NCI-H446 (cell line): ENCODE measurements around the gene PRLR.

ENCODE experiments used
- DNase-seq, 2 experiments: peaks; one replicate each; lab custom pipeline; 2025; lab: John Stamatoyannopoulos, UW

PRLR gene

GRCh38 chr5:35001842-35002241, 228.4 kb downstream of the PRLR start:
- no peak for DNase-seq
